HL-60/S4 treated with retinoic acid at 250 ng/mL for 4 days and 3 days (cell line): ENCODE measurements around the gene HOXA10.

ENCODE experiments used
- in situ Hi-C: fragments of 300-500 bp; cut with MboI; formaldehyde crosslinking; loops from 2 replicates; pipeline ENCODE4 v1.7.0; 2022; ENCODE audit warnings: low sequenced_read_pairs

Gene HOXA10

GRCh38 chr7:27182285-27182841 lies 8.2 kb upstream of the HOXA10 start:
- in situ Hi-C loops = loop anchor here (25.0 kb wide), 1 partner anchor 1295 kb away; no protein-coding TSS in a partner anchor

GRCh38 chr7:27181795-27182275 lies 7.7 kb upstream of the HOXA10 start:
- in situ Hi-C loops = loop anchor here (25.0 kb wide), 1 partner anchor 1295 kb away; no protein-coding TSS in a partner anchor

GRCh38 chr7:27180431-27181420 lies 6.6 kb upstream of the HOXA10 start:
- in situ Hi-C loops = loop anchor here (25.0 kb wide), 1 partner anchor 1293 kb away; no protein-coding TSS in a partner anchor

- in situ Hi-C loops = loop anchor here (25.0 kb wide), 1 partner anchor 1292 kb away; no protein-coding TSS in a partner anchor
Observed at GRCh38 chr7:27179503-27180430, 5.6 kb upstream of the HOXA10 start.

GRCh38 chr7:27179030-27179429 lies 4.9 kb upstream of the HOXA10 start:
- in situ Hi-C loops = loop anchor here (25.0 kb wide), 1 partner anchor 1292 kb away; no protein-coding TSS in a partner anchor

GRCh38 chr7:27178366-27178765 lies 4.2 kb upstream of the HOXA10 start:
- in situ Hi-C loops = loop anchor here (25.0 kb wide), 1 partner anchor 1291 kb away; no protein-coding TSS in a partner anchor

GRCh38 chr7:27177795-27178320 lies 3.7 kb upstream of the HOXA10 start:
- in situ Hi-C loops = loop anchor here (25.0 kb wide), 1 partner anchor 1291 kb away; no protein-coding TSS in a partner anchor

GRCh38 chr7:27176962-27177794 lies 3.1 kb upstream of the HOXA10 start:
- in situ Hi-C loops = loop anchor here (25.0 kb wide), 1 partner anchor 1290 kb away; no protein-coding TSS in a partner anchor

- in situ Hi-C loops = loop anchor here (25.0 kb wide), 1 partner anchor 1289 kb away; no protein-coding TSS in a partner anchor
Observed at GRCh38 chr7:27176524-27176845, 2.4 kb upstream of the HOXA10 start.

GRCh38 chr7:27175626-27176523 lies 1.8 kb upstream of the HOXA10 start:
- in situ Hi-C loops = loop anchor here (25.0 kb wide), 1 partner anchor 1289 kb away; no protein-coding TSS in a partner anchor

- in situ Hi-C loops = loop anchor here (25.0 kb wide), 1 partner anchor 1288 kb away; no protein-coding TSS in a partner anchor
Observed at GRCh38 chr7:27174874-27175625, 930 bp upstream of the HOXA10 start.

GRCh38 chr7:27173511-27173955 lies 587 bp downstream of the HOXA10 start:
- in situ Hi-C loops = no loop called here

- in situ Hi-C loops = no loop called here
Observed at GRCh38 chr7:27172823-27173510, 1.2 kb downstream of the HOXA10 start.

GRCh38 chr7:27172315-27172774 lies 1.8 kb downstream of the HOXA10 start:
- in situ Hi-C loops = no loop called here

- in situ Hi-C loops = no loop called here
Observed at GRCh38 chr7:27171637-27172314, 2.3 kb downstream of the HOXA10 start.

- in situ Hi-C loops = no loop called here
Observed at GRCh38 chr7:27171325-27171636, 2.8 kb downstream of the HOXA10 start.
